ENCODE measurements around the gene ZNF281. TPM values are rescaled to one million over a fixed set of nuclear protein-coding genes. Genes with fewer than 3 reads are reported as not detected.

ZNF281 gene, protein sequence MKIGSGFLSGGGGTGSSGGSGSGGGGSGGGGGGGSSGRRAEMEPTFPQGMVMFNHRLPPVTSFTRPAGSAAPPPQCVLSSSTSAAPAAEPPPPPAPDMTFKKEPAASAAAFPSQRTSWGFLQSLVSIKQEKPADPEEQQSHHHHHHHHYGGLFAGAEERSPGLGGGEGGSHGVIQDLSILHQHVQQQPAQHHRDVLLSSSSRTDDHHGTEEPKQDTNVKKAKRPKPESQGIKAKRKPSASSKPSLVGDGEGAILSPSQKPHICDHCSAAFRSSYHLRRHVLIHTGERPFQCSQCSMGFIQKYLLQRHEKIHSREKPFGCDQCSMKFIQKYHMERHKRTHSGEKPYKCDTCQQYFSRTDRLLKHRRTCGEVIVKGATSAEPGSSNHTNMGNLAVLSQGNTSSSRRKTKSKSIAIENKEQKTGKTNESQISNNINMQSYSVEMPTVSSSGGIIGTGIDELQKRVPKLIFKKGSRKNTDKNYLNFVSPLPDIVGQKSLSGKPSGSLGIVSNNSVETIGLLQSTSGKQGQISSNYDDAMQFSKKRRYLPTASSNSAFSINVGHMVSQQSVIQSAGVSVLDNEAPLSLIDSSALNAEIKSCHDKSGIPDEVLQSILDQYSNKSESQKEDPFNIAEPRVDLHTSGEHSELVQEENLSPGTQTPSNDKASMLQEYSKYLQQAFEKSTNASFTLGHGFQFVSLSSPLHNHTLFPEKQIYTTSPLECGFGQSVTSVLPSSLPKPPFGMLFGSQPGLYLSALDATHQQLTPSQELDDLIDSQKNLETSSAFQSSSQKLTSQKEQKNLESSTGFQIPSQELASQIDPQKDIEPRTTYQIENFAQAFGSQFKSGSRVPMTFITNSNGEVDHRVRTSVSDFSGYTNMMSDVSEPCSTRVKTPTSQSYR
- total RNA-seq (2022; extraction: Qiagen RNA extraction; ENCODE audit: low read depth), result 23.1 to 34.9 TPM (median 32.4 TPM) in 5 replicates

DNA sequence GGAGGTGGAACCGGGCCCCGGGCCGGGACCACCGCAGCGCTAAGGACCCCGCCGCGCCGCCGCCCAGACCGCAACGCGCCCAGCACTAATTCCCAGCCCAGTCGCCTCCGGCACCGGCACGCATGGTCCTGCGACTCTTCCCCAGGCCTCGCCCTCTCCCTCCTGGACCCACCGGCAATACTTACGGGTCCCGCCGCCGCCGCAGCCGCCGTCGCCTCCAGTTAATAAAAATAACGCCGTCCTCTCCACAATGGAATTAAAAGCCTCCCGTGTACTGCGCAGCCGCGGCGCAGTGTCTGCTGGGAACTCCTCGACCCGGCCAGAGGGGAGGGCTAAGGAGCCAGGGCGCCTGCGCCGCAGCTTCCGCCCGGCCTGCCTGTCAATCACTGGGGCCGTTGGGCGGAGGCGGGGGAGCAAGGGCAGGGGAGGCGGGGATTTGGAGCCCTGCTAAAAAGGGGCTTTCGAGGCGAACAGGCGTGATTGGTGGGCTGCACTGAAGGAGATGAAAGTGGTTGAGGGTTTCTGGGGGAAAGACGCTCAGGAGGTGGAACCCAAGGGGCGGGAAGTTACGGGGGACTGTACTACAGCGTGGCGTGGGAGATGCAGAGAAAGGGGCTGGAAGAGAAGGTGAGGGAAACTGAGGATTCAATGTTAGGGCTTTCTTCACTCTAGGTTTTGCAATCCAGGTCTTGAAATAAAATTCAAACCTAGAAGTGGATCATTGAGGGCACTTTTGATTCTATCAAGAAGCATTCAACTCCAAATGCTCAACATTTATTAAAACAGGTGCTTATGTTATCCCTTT is at the start of gene ZNF281:
ZNF281 (minus strand) TSS at position 276 of the 805 bp plus-strand sequence. CDS start 331 bp downstream, outside the sequence.

Other genes with a start within 250 kb of the ZNF281 start
- gene KIF14, start 210.7 kb upstream of the ZNF281 start, total RNA-seq (2022; extraction: Qiagen RNA extraction; ENCODE audit: low read depth), result 4.1 to 12.1 TPM (median 11.8 TPM) in 5 replicates

Data from A549 treated with RU486 at 1 μM for 4 hours (cell line).